IPS-18a (cell line): ENCODE measurements around the gene HADHB.

Experiments used
- H3K27ac ChIP-seq: one replicate; pipeline ENCODE4 v1.5.1; 2013; ENCODE audit warnings: low read length
- H3K27me3 ChIP-seq: one replicate; pipeline ENCODE4 v1.6.1; 2013; ENCODE audit warnings: mild to moderate bottlenecking, low read length; ENCODE audit not compliant: control insufficient read depth, insufficient read depth
- H3K36me3 ChIP-seq: one replicate; pipeline ENCODE4 v1.6.1; 2013; ENCODE audit warnings: low read depth, low read length; ENCODE audit not compliant: control insufficient read depth
- H3K4me1 ChIP-seq: one replicate; pipeline ENCODE4 v1.6.1; 2013; ENCODE audit warnings: low read depth, low read length; ENCODE audit not compliant: control insufficient read depth
- H3K4me3 ChIP-seq: one replicate; pipeline ENCODE4 v1.5.1; 2013; ENCODE audit warnings: low read length
- H3K9ac ChIP-seq: one replicate; pipeline ENCODE4 v1.6.1; 2013; ENCODE audit warnings: mild to moderate bottlenecking, low read length, moderate library complexity
- H3K9me3 ChIP-seq: one replicate; pipeline ENCODE4 v1.6.1; 2013; ENCODE audit warnings: low read depth, low read length; ENCODE audit not compliant: control insufficient read depth

Gene HADHB

DNA sequence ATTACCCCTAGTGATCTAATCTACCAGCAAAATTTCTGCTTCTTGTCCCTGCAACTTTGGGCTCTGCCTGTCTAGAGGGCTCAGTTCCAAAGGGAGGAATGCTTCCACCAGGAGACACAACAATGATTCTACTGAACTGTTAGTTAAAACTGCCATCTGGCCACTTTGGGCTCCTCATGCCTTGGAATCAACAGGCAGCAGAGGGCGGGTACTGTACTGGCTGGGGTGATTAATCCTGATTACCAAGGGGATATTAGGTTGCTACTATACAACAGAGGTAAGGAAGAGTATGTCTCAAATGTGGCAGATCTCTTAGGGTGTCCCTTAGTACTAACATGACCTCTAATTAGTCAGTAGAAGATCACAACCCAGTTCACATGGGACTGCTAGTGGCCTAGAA, 21.7 kb upstream of the HADHB start:
- no peaks in the 10 kb centered on the region for H3K27me3 ChIP-seq
- H3K9ac ChIP-seq, result no peak overlapping the region
- no peak overlapping the region for H3K27ac ChIP-seq
- H3K9me3 ChIP-seq, result no peaks in the 10 kb centered on the region
- peaks cover 14% of the 10 kb centered on the region for H3K36me3 ChIP-seq
- no peak overlapping the region for H3K4me3 ChIP-seq
- no peaks in the 10 kb centered on the region for H3K4me1 ChIP-seq

DNA sequence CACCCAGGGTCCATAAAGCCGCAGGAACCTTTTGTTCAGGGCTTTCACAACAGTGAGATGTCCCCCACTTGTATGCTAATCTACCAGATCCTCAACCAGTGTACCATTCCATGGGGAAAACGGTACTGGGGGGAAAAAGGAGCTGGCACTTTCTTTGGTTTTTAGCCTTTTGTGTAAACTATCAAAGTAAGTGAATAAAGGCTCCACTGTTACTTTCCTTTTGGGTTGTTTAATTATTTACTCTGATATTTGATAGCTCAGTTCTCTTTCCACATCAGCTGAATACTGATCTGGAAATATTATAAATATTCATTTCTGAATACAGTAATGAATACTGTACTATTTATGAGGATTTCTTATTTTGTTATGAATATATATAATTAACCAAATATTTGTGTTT, 20.6 kb upstream of the HADHB start:
- Histone ChIP-seq H3K27ac (no peak overlapping the region), H3K9ac (no peak overlapping the region), H3K36me3 (peaks cover 25% of the 10 kb centered on the region), H3K4me3 (no peak overlapping the region), H3K9me3 (no peaks in the 10 kb centered on the region), H3K4me1 (no peaks in the 10 kb centered on the region), H3K27me3 (no peaks in the 10 kb centered on the region)

DNA sequence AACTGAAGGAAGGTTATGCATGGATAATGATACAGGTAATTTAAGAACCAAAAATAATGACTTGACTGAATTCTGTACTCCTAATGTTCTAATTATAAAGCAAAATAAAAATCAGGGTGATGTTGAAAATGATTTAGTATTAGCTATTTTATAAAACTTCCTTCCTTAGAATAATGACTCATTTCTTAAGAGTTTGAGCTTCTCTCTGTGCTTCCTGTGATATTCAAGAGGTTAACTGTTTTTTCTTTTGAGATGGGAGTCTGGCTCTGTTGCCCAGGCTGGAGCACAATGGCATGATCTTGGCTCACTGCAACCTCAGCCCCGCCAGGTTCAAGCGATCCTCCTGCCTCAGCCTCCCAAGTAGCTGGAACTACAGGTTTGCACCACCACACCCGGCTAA, 15.1 kb upstream of the HADHB start:
- Histone ChIP-seq H3K4me1 (no peaks in the 10 kb centered on the region), H3K36me3 (peaks cover 74% of the 10 kb centered on the region), H3K9ac (no peak overlapping the region), H3K27me3 (no peaks in the 10 kb centered on the region), H3K4me3 (no peak overlapping the region), H3K27ac (no peak overlapping the region), H3K9me3 (no peaks in the 10 kb centered on the region)

DNA sequence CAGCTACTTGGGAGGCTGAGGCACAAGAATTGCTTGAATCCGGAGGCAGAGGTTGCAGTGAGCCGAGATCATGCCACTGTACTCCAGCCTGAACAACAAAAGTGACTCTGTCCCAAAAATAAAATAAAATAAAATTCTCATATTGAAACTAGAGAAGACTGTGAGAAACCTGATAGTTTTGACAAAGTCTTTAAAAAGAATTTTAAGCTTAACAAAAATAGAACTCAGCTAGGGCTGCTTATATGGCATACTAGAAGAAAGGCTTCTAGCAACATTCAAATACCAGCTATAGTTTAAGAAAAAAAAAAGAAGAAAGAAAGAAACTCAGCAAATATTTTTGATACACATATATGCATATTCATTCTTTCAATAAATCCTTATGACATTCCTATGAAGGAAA, 13.9 kb upstream of the HADHB start:
- Histone ChIP-seq H3K4me1 (no peaks in the 10 kb centered on the region), H3K9ac (no peak overlapping the region), H3K27ac (no peak overlapping the region), H3K27me3 (no peaks in the 10 kb centered on the region), H3K36me3 (peaks cover 78% of the 10 kb centered on the region), H3K4me3 (no peak overlapping the region), H3K9me3 (no peaks in the 10 kb centered on the region)

DNA sequence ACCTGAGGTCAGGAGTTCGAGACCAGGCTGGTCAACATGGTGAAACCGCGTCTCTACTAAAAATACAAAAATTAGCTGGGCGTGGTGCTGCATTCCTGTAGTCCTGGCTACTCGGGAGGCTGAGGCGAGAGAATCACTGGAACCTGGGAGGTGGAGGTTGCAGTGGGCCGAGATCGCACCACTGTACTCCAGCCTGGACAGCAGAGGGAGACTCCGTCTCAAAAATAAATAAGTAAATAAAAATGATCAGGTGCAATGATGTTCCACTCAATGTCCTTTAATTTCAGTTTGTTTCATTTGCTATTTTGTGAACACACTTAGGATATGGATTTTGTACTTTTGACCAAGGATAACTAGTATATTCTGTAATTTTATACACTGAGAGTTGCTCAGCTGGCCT, 9.7 kb upstream of the HADHB start:
- no peaks in the 10 kb centered on the region for H3K4me1 ChIP-seq
- no peak overlapping the region for H3K4me3 ChIP-seq
- H3K9me3 ChIP-seq, result no peaks in the 10 kb centered on the region
- no peak overlapping the region for H3K27ac ChIP-seq
- no peaks in the 10 kb centered on the region for H3K27me3 ChIP-seq
- no peak overlapping the region for H3K9ac ChIP-seq
- peaks cover 73% of the 10 kb centered on the region for H3K36me3 ChIP-seq

DNA sequence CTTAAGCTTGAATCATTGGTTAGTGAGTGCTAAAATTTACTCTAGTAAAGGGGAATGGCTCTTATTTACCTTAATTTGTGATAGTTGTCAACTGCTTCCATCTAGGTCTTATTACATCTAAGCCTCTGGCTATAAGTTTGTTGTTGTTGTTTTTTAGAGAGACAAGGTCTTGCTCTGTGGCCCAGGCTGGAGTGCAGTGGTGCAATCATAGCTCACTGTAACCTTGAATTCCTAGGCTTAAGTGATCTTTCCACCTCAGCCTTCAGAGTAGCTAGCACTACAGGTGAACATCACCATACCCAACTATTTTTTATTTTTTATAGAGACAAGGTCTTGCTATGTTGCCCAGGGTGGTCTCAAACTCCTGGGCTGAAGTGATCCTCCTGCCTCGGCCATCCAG, 6.9 kb upstream of the HADHB start:
- H3K36me3 ChIP-seq, result peaks cover 48% of the 10 kb centered on the region
- H3K9me3 ChIP-seq, result no peaks in the 10 kb centered on the region
- H3K4me1 ChIP-seq, result peaks cover 5% of the 10 kb centered on the region
- no peak overlapping the region for H3K4me3 ChIP-seq
- H3K27ac ChIP-seq, result no peak overlapping the region
- no peak overlapping the region for H3K9ac ChIP-seq
- no peaks in the 10 kb centered on the region for H3K27me3 ChIP-seq

DNA sequence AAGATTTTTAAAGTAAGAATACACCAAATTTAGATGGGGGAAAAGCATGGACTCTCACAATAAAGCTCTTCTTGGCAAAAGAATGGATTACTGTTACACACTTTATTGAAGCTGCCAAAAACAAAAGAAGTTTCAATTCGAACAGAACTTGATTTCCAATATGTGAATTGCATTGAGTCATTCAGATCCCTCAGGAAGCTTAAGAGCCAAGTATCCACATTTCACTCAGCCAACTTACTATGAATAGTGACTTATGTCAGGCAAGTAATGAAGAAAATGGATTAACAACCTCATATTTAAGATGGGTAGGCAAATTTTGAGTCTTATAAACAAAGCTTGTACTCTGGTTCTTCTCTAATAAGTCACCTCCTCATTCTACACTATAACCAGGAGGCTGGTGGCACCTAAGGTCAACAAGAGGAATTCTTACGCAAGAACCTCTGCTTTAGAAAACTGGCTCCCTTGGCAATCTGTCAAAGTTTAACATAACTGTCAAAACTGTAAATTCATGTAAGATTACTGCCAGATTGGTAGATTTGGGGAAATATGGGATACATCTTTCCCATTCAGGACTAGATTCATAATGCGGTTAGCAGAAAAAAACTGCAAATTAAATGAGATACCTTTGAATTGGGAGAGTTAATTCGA, 6.3 kb upstream of the HADHB start:
- H3K9ac ChIP-seq, result no peak overlapping the region
- H3K27ac ChIP-seq, result no peak overlapping the region
- H3K4me3 ChIP-seq, result no peak overlapping the region
- H3K36me3 ChIP-seq, result peaks cover 43% of the 10 kb centered on the region
- H3K4me1 ChIP-seq, result peaks cover 5% of the 10 kb centered on the region
- no peaks in the 10 kb centered on the region for H3K9me3 ChIP-seq
- no peaks in the 10 kb centered on the region for H3K27me3 ChIP-seq

DNA sequence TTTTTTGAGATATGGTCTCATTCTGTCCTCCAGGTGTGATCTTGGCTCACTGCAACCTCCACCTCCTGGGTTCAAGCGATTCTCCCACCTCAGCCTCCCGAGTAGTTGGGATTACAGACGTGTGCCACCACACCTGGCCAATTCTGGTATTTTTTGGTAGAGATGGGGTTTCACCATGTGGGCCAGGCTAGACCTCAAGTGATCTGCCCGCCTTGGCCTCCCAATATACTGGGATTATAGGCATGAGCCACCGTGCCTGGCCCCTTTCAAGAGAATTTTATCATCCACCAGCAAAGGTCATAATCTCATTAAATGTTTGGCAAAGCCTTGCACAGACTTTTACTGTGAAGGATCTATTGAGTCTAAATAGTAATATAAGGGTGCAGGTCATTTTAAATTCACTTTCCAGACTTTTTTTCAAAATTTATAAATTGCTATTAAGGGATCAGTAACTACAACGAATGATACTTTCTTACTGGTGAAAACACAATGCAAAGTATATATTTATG, 2.8 kb upstream of the HADHB start:
- peaks cover 15% of the 10 kb centered on the region for H3K36me3 ChIP-seq
- no peak overlapping the region for H3K27ac ChIP-seq
- H3K27me3 ChIP-seq, result no peaks in the 10 kb centered on the region
- H3K9ac ChIP-seq, result peak overlapping the region; percentile 64
- H3K4me1 ChIP-seq, result peaks cover 12% of the 10 kb centered on the region
- H3K9me3 ChIP-seq, result no peaks in the 10 kb centered on the region
- peak overlapping the region; percentile 81 for H3K4me3 ChIP-seq

DNA sequence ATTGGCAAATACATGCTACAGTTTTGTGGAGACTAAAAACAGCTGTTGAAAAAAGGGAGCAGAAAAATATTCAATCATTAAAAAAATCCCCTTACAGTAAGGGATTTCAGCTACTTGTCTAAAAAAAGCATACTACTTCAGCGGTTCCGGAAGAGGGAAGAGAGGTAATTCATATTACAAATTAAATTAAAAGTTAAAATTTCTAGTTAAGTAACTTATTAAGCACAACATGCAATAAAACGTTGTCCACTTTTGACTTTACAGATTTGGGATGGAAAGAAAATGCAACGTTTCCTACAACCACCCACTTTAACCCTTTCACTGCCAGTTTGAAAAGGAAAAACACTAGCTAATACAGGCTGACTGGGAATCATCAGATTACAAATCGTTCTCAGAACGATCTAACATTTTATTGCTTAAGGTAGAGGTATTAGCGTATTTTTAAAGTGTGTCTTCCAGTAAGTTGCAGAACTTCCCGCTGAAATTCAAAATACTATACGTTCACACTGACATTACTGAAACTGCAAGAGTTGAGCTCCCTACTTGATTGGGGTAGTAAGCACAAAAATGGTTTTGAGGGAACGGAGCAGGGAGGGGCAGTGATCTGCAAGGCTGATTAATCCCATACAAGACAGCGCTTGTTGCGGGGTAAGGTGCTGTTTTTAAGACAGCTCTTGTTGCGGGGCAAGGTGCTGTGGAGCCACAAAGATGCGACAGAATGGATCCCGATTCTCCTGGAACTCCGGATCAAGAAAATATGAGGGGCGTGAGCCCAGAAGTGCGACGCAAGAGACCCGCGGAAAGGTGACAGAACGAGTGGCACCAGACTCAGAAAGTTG, 1.1 kb upstream of the HADHB start:
- Histone ChIP-seq H3K27me3 (no peaks in the 10 kb centered on the region), H3K4me1 (peaks cover 12% of the 10 kb centered on the region), H3K36me3 (peaks cover under 1% of the 10 kb centered on the region), H3K9ac (peak overlapping the region; percentile 64), H3K27ac (peak overlapping the region; percentile 76), H3K9me3 (no peaks in the 10 kb centered on the region), H3K4me3 (peak overlapping the region; percentile 81)

DNA sequence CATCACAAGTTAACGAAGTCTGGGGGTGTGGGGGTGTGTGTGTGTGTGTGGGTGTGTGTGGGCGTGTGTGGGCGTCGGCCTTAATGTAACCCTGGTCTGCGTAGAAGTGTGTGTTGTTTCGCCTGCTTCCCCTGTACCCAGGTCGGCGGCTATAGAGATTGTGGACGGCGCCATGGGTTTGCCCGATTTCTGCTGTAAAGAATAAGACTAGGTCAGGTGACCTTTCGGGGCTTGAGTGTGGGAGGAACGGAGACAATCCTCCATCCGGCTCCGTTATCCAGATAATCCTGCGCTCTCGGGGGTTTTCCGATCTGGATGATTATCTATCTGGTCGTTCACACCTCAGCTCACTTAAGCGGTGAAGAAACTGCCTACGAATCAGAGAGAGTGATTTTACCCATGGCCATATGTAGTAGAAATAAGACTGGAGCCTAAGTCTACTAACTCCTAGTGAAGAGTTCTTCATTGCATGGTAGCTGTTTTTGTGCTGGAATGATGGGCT, 543 bp downstream of the HADHB start:
- peaks cover 12% of the 10 kb centered on the region for H3K4me1 ChIP-seq
- peak overlapping the region; percentile 37 for H3K27ac ChIP-seq

DNA sequence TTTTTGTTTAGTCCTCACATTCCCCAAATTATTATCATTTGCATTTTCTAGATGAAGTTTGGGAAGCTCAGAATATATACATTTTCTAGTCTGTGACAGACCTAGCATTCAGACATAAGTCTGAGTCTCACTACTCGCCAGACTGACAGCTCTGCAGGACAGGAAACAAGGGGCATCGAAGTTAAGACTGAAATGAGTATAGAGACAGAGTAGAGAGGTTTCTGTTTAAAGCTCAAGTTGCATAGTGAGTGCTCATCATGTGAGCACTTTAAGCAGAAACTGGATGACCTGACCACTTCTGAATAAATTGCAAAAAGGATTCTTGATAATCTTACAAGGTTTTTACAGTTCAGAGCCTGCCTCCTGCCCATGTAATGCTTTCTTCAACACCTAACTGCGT, 1.1 kb downstream of the HADHB start:
- H3K4me3 ChIP-seq, result peak overlapping the region; percentile 81
- H3K4me1 ChIP-seq, result peaks cover 12% of the 10 kb centered on the region
- H3K9me3 ChIP-seq, result no peaks in the 10 kb centered on the region
- H3K9ac ChIP-seq, result peak overlapping the region; percentile 64
- no peaks in the 10 kb centered on the region for H3K27me3 ChIP-seq
- H3K27ac ChIP-seq, result no peak overlapping the region
- H3K36me3 ChIP-seq, result no peaks in the 10 kb centered on the region

More for the DNA sequence above, 543 bp downstream of the HADHB start:
- H3K36me3 ChIP-seq, result no peaks in the 10 kb centered on the region
- no peaks in the 10 kb centered on the region for H3K27me3 ChIP-seq
- peak overlapping the region; percentile 64 for H3K9ac ChIP-seq
- peak overlapping the region; percentile 81 for H3K4me3 ChIP-seq
- no peaks in the 10 kb centered on the region for H3K9me3 ChIP-seq
